ENCODE data around the gene CRHR2. TPM values are rescaled to one million over a fixed set of nuclear protein-coding genes. Genes with fewer than 3 reads are reported as not detected.

The CRHR2 gene
- total RNA-seq, 1 experiment from 2014 or later, result not detected

GRCh38 chr7:30667172-30667571 is 15.1 kb downstream of the CRHR2 start:
- BruUV-seq (replicated peaks), result no TSS peak
- H3K27me3 ChIP-seq (replicated peaks; ENCODE audit: insufficient read depth, low read depth, low read length, poor library complexity), result no peaks in the 10 kb centered on the region
- CTCF ChIA-PET, result no interaction called here
- no peaks in the 10 kb centered on the region for H3K9me3 ChIP-seq (ENCODE audit: low read depth, low read length, poor library complexity, severe bottlenecking)
- TF ChIP-seq CTCF (conservative IDR thresholded peaks at IDR 0.05; ENCODE audit: low read depth, low read length) (no peak), EZH2 (IDR thresholded peaks at IDR 0.05; ENCODE audit: borderline replicate concordance, low read depth, low read length, poor library complexity, severe bottlenecking) (no peak)
- H3K4me3 ChIP-seq (ENCODE audit: low read depth, low read length, poor library complexity, severe bottlenecking), result no peak overlapping the region
- H3K4me1 ChIP-seq (ENCODE audit: insufficient read depth, low read length, poor library complexity, severe bottlenecking), result no peaks in the 10 kb centered on the region
- H3K27ac ChIP-seq (ENCODE audit: low read depth, low read length, poor library complexity, severe bottlenecking), result no peak overlapping the region
- DNase-seq (ENCODE audit: low spot score), result no peak
- no peaks in the 10 kb centered on the region for H3K36me3 ChIP-seq (ENCODE audit: insufficient read depth, low read length, poor library complexity, severe bottlenecking)
- POLR2A ChIA-PET (ENCODE audit: low non-redundant PET), result no interaction called here
- intact Hi-C loops (cut with micrococcal nuclease; ENCODE audit: unreplicated experiment), result no loop called here

GRCh38 chr7:30665449-30665848 is 16.8 kb downstream of the CRHR2 start:
- H3K9me3 ChIP-seq (ENCODE audit: low read depth, low read length, poor library complexity, severe bottlenecking), result no peaks in the 10 kb centered on the region
- H3K27ac ChIP-seq (ENCODE audit: low read depth, low read length, poor library complexity, severe bottlenecking), result no peak overlapping the region
- DNase-seq (ENCODE audit: low spot score), result no peak
- H3K36me3 ChIP-seq (ENCODE audit: insufficient read depth, low read length, poor library complexity, severe bottlenecking), result no peaks in the 10 kb centered on the region
- TF ChIP-seq EZH2 (IDR thresholded peaks at IDR 0.05; ENCODE audit: borderline replicate concordance, low read depth, low read length, poor library complexity, severe bottlenecking), result no peak
- TF ChIP-seq CTCF (conservative IDR thresholded peaks at IDR 0.05; ENCODE audit: low read depth, low read length), result no peak
- ChIA-PET POLR2A (ENCODE audit: low non-redundant PET) (no interaction called here), CTCF (no interaction called here)
- no peaks in the 10 kb centered on the region for H3K4me1 ChIP-seq (ENCODE audit: insufficient read depth, low read length, poor library complexity, severe bottlenecking)
- no peak overlapping the region for H3K4me3 ChIP-seq (ENCODE audit: low read depth, low read length, poor library complexity, severe bottlenecking)
- intact Hi-C loops (cut with micrococcal nuclease; ENCODE audit: unreplicated experiment), result no loop called here
- no TSS peak for BruUV-seq (replicated peaks)
- H3K27me3 ChIP-seq (replicated peaks; ENCODE audit: insufficient read depth, low read depth, low read length, poor library complexity), result no peaks in the 10 kb centered on the region

DNA sequence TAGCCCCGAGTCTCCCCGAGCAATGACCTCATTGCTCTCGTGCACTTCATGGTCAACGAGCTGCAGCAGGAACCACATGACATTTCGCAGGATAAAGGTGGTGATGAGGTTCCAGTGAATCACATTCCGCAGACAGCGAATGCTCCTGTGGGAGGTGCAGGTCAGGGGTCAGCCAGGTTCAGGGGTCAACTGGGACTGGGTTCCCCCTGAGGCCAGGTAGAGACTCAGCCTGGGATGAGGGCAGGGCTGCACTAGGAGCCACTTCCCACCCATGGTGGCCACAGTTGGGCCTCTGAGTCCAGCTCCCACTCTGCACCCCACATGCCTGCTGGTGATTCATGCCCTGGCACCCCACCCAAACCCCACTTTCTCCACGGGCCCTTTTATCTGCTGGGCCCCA is 17.2 kb downstream of the CRHR2 start:
- H3K36me3 ChIP-seq (ENCODE audit: insufficient read depth, low read length, poor library complexity, severe bottlenecking), result no peaks in the 10 kb centered on the region
- no peak overlapping the region for H3K27ac ChIP-seq (ENCODE audit: low read depth, low read length, poor library complexity, severe bottlenecking)
- H3K9me3 ChIP-seq (ENCODE audit: low read depth, low read length, poor library complexity, severe bottlenecking), result no peaks in the 10 kb centered on the region
- no peak overlapping the region for H3K4me3 ChIP-seq (ENCODE audit: low read depth, low read length, poor library complexity, severe bottlenecking)
- H3K4me1 ChIP-seq (ENCODE audit: insufficient read depth, low read length, poor library complexity, severe bottlenecking), result no peaks in the 10 kb centered on the region
- no peak for DNase-seq (ENCODE audit: low spot score)
- ChIA-PET POLR2A (ENCODE audit: low non-redundant PET) (no interaction called here), CTCF (no interaction called here)
- intact Hi-C loops (cut with micrococcal nuclease; ENCODE audit: unreplicated experiment), result no loop called here
- TF ChIP-seq EZH2 (IDR thresholded peaks at IDR 0.05; ENCODE audit: borderline replicate concordance, low read depth, low read length, poor library complexity, severe bottlenecking) (no peak), CTCF (conservative IDR thresholded peaks at IDR 0.05; ENCODE audit: low read depth, low read length) (no peak)
- no peaks in the 10 kb centered on the region for H3K27me3 ChIP-seq (replicated peaks; ENCODE audit: insufficient read depth, low read depth, low read length, poor library complexity)
- no TSS peak for BruUV-seq (replicated peaks)

All from A673 (cell line).